KMS-11 (cell line): Measurements from ENCODE around the gene FAN1.

Source experiments
- H2AFZ ChIP-seq: fragments of 200-600 bp; sonication (generic); 2 replicates; pipeline ENCODE4 v1.6.1; 2016; ENCODE audit warnings: antibody characterized with exemption, mixed run types, low read depth
- H3K27ac ChIP-seq: fragments of 200-600 bp; sonication (generic); 2 replicates; pipeline ENCODE4 v1.6.1; 2016; ENCODE audit warnings: mild to moderate bottlenecking, mixed run types
- H3K27me3 ChIP-seq: fragments of 200-600 bp; sonication (generic); 2 replicates; pipeline ENCODE4 v1.6.1; 2017; ENCODE audit warnings: mild to moderate bottlenecking, low read depth, mixed run types, moderate library complexity; ENCODE audit not compliant: insufficient read depth
- H3K36me3 ChIP-seq: fragments of 200-600 bp; sonication (generic); 2 replicates; pipeline ENCODE4 v1.6.1; 2017; ENCODE audit warnings: mild to moderate bottlenecking, mixed run types; ENCODE audit not compliant: insufficient read depth
- H3K4me1 ChIP-seq: fragments of 200-600 bp; sonication (generic); 2 replicates; pipeline ENCODE4 v1.6.1; 2016; ENCODE audit warnings: mild to moderate bottlenecking, low read depth, mixed run types; ENCODE audit not compliant: poor library complexity, severe bottlenecking
- H3K4me2 ChIP-seq: fragments of 200-600 bp; sonication (generic); 2 replicates; pipeline ENCODE4 v1.7.0; 2016; ENCODE audit warnings: mild to moderate bottlenecking, mixed run types
- H3K4me3 ChIP-seq: fragments of 200-600 bp; sonication (generic); IDR thresholded peaks from 2 replicates; pipeline ENCODE4 v1.6.1; 2017; ENCODE audit warnings: low read depth, low read length, mixed read lengths; ENCODE audit not compliant: insufficient read depth
- H3K79me2 ChIP-seq: fragments of 200-600 bp; sonication (generic); 2 replicates; pipeline ENCODE4 v1.6.1; 2016; ENCODE audit warnings: low read depth, mixed run types; ENCODE audit not compliant: insufficient read depth
- H3K9ac ChIP-seq: fragments of 200-600 bp; sonication (generic); 2 replicates; pipeline ENCODE4 v1.6.1; 2016; ENCODE audit warnings: mild to moderate bottlenecking, mixed run types
- H4K20me1 ChIP-seq: fragments of 200-600 bp; sonication (generic); 2 replicates; pipeline ENCODE4 v1.6.1; 2016; ENCODE audit warnings: mild to moderate bottlenecking, mixed run types; ENCODE audit not compliant: insufficient read depth
- TF ChIP-seq, protein P1 (sequence below): fragments of 200-600 bp; sonication (generic); conservative IDR thresholded peaks from 2 replicates; pipeline ENCODE4 v1.6.1; 2017; ENCODE audit warnings: low read depth, mild to moderate bottlenecking, antibody characterized with exemption, low read length, moderate library complexity, mixed read lengths

FAN1 gene

DNA sequence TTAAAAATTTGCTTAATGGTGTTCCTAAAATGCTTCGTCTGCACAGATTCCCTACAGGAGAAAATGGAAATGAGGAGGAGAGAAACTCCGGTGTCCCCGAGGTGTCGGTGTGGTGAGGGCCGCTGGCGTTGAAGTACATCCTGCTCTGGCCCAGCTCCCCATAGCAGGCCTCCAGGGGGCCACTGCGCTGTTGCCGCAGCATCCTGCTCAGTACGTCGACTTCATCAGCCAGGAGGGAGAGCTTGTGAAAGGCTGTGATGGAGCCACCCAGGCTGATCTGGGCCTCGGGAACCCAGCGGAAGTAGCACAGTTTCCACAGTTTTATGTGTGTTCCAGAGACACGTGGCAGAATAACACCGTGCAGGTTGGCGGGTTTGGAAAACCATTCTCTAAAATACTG lies 37.8 kb downstream of the FAN1 start:
- H3K36me3 ChIP-seq: peaks cover 9% of the 10 kb centered on the region
- TF ChIP-seq, protein P1, sequence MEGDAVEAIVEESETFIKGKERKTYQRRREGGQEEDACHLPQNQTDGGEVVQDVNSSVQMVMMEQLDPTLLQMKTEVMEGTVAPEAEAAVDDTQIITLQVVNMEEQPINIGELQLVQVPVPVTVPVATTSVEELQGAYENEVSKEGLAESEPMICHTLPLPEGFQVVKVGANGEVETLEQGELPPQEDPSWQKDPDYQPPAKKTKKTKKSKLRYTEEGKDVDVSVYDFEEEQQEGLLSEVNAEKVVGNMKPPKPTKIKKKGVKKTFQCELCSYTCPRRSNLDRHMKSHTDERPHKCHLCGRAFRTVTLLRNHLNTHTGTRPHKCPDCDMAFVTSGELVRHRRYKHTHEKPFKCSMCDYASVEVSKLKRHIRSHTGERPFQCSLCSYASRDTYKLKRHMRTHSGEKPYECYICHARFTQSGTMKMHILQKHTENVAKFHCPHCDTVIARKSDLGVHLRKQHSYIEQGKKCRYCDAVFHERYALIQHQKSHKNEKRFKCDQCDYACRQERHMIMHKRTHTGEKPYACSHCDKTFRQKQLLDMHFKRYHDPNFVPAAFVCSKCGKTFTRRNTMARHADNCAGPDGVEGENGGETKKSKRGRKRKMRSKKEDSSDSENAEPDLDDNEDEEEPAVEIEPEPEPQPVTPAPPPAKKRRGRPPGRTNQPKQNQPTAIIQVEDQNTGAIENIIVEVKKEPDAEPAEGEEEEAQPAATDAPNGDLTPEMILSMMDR: no peak
- H3K4me3 ChIP-seq: no peak overlapping the region
- H2AFZ ChIP-seq: no peak overlapping the region
- H4K20me1 ChIP-seq: no peaks in the 10 kb centered on the region
- H3K4me2 ChIP-seq: no peak overlapping the region
- no peaks in the 10 kb centered on the region for H3K4me1 ChIP-seq
- no peak overlapping the region for H3K27ac ChIP-seq
- H3K79me2 ChIP-seq: no peaks in the 10 kb centered on the region
- H3K9ac ChIP-seq: no peak overlapping the region
- no peaks in the 10 kb centered on the region for H3K27me3 ChIP-seq

DNA sequence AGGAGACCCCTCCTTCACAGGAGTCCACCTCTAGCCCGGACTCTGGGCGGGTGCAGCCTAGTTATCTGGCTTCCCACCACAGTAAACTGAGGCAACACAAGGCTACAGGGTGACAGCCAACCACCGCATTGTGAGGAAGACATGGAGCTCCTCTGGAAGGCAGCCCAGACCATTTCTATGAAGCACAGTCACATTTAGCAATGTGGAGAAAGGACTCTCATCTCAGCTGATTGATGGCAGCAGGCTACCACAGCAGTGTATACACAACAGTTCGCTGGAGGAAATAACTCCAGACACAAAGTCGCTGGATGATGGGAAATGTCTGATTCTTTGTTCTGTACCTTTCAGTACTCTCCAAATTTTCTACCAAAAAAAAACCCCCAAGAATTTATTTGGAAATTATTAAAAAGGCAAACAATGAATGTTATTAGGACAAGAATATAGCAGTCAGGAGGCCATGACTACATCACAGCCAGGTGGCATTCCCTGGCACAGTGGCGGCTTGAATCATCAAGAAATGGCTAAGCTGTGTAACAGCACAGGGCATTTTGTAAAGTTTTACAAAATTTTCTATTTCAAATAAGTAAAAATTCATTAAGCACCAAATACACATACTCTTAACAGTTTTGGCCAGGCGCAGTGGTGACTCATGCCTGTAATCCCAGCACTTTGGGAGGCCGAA lies 40.1 kb downstream of the FAN1 start:
- Histone ChIP-seq H3K27me3 (no peaks in the 10 kb centered on the region), H3K4me3 (no peak overlapping the region), H3K4me2 (no peak overlapping the region), H3K4me1 (no peaks in the 10 kb centered on the region), H3K9ac (no peak overlapping the region), H4K20me1 (no peaks in the 10 kb centered on the region), H3K27ac (no peak overlapping the region), H3K36me3 (peaks cover 14% of the 10 kb centered on the region), H2AFZ (no peak overlapping the region), H3K79me2 (no peaks in the 10 kb centered on the region)
- TF ChIP-seq, protein P1: no peak

DNA sequence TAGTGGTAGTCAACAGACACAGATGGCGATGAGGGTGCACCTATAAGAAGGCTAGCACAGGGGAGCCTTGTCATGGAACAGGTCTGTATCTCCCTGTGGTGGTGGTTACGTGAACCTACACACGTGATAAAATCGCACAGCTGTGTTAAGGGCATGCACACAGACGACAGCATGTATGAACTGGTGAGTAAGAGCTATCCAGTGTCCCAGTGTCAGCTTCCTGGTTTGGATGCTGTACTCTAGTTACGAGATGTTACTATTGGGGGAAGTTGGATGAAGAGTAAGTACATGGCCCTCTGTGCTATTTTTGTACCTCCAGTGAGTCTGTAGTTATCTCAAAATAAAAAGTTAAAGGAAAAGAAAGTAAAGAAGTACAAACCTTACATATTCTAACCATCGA lies 49.5 kb downstream of the FAN1 start:
- H2AFZ ChIP-seq: no peak overlapping the region
- no peaks in the 10 kb centered on the region for H4K20me1 ChIP-seq
- no peak overlapping the region for H3K4me3 ChIP-seq
- no peaks in the 10 kb centered on the region for H3K79me2 ChIP-seq
- no peak overlapping the region for H3K9ac ChIP-seq
- peaks cover 16% of the 10 kb centered on the region for H3K36me3 ChIP-seq
- H3K27me3 ChIP-seq: no peaks in the 10 kb centered on the region
- TF ChIP-seq, protein P1: no peak
- no peak overlapping the region for H3K27ac ChIP-seq
- H3K4me1 ChIP-seq: peaks cover 11% of the 10 kb centered on the region
- no peak overlapping the region for H3K4me2 ChIP-seq

GRCh38 chr15:30953731-30954378 lies 50.1 kb downstream of the FAN1 start:
- Histone ChIP-seq H3K27me3 (no peaks in the 10 kb centered on the region), H3K79me2 (no peaks in the 10 kb centered on the region), H3K4me3 (no peak overlapping the region), H3K4me2 (no peak overlapping the region), H3K36me3 (peaks cover 22% of the 10 kb centered on the region), H4K20me1 (no peaks in the 10 kb centered on the region), H3K4me1 (peaks cover 11% of the 10 kb centered on the region), H3K9ac (no peak overlapping the region), H2AFZ (no peak overlapping the region), H3K27ac (peak overlapping the region; percentile 3; the same call in 1 of the 2 replicates)
- TF ChIP-seq, protein P1: no peak
